HepG2 (cell line): ENCODE measurements around the gene KSR1. TPM values are rescaled to one million over a fixed set of nuclear protein-coding genes. Genes with fewer than 3 reads are reported as not detected.

Experiments
- CBX2 ChIP-seq, 2 experiments: fragments of 200-600 bp in 1 of 2; sonication (generic); formaldehyde crosslinking in 1 of 2; IDR thresholded peaks; 2 replicates each; pipeline versions ENCODE4 v1.7.0 to v1.8.1; 2018 to 2022; ENCODE audit warnings: low read depth in 2 of 2, low read length in 1 of 2, mild to moderate bottlenecking in 1 of 2, missing genetic modification reagents in 1 of 2
- CCAR2 ChIP-seq: fragments of 200-400 bp; formaldehyde crosslinking; optimal IDR thresholded peaks from 2 replicates; pipeline ENCODE3; 2018; ENCODE audit warnings: low read depth, mild to moderate bottlenecking, low read length, moderate library complexity
- CERS6 ChIP-seq: sonication (generic); formaldehyde crosslinking; IDR thresholded peaks from 2 replicates; pipeline ENCODE4 v1.5.0; 2020; ENCODE audit warnings: missing genetic modification reagents
- CSRNP2 ChIP-seq: sonication (generic); formaldehyde crosslinking; conservative IDR thresholded peaks from 2 replicates; pipeline ENCODE4 v1.8.0; 2022; ENCODE audit warnings: low read depth, missing genetic modification reagents
- FOXA1 ChIP-seq, 2 experiments: fragments of 450-650 bp in 1 of 2; sonication (generic) in 1 of 2; formaldehyde crosslinking in 1 of 2; IDR thresholded peaks; 2 replicates each; pipeline versions ENCODE4 v1.4.0 to v1.6.1; 2016 to 2020; ENCODE audit warnings: missing genetic modification reagents in 1 of 2
- FOXP4 ChIP-seq: sonication (generic); formaldehyde crosslinking; IDR thresholded peaks from 2 replicates; pipeline ENCODE4 v1.4.0; 2020; ENCODE audit warnings: missing genetic modification reagents
- GPN1 ChIP-seq: sonication (generic); formaldehyde crosslinking; IDR thresholded peaks from 2 replicates; pipeline ENCODE4 v1.5.1; 2020; ENCODE audit warnings: missing genetic modification reagents, borderline replicate concordance
- JUND ChIP-seq: sonication (generic); formaldehyde crosslinking; IDR thresholded peaks from 2 replicates; pipeline ENCODE4 v1.8.0; 2022; ENCODE audit warnings: mild to moderate bottlenecking, missing genetic modification reagents
- KLF11 ChIP-seq: IDR thresholded peaks from 2 replicates; pipeline ENCODE4 v1.6.1; 2016; ENCODE audit warnings: missing compliant biosample characterization
- MAFF ChIP-seq: IDR thresholded peaks from 2 replicates; pipeline ENCODE4 v1.6.1; 2011; ENCODE audit warnings: low read depth, low read length, improper control_type of control experiment
- MXD4 ChIP-seq: IDR thresholded peaks from 2 replicates; pipeline ENCODE4 v1.6.1; 2016; ENCODE audit warnings: mild to moderate bottlenecking, missing biosample characterization, missing genetic modification reagents
- PTBP1 ChIP-seq: fragments of 200-400 bp; formaldehyde crosslinking; IDR thresholded peaks from 2 replicates; pipeline ENCODE4 v1.6.1; 2018; ENCODE audit warnings: low read length, low read depth; ENCODE audit not compliant: poor library complexity, severe bottlenecking
- RCOR2 ChIP-seq: IDR thresholded peaks from 2 replicates; pipeline ENCODE4 v1.6.1; 2016; ENCODE audit warnings: missing biosample characterization, missing genetic modification reagents
- SSRP1 ChIP-seq: IDR thresholded peaks from 2 replicates; pipeline ENCODE4 v1.6.1; 2016; ENCODE audit warnings: control low read depth
- TFE3 ChIP-seq: IDR thresholded peaks from 2 replicates; pipeline ENCODE4 v1.6.1; 2016
- ZFP36 ChIP-seq: fragments of 150-350 bp; IDR thresholded peaks from 2 replicates; pipeline ENCODE4 v1.6.1; 2018; ENCODE audit warnings: borderline replicate concordance, low read length, low read depth; ENCODE audit not compliant: partially characterized antibody
- ZNF207 ChIP-seq: fragments of 450-650 bp; IDR thresholded peaks from 2 replicates; pipeline ENCODE4 v1.6.1; 2016; ENCODE audit warnings: antibody characterized with exemption, borderline replicate concordance
- ZNF253 ChIP-seq: sonication (generic); formaldehyde crosslinking; IDR thresholded peaks from 2 replicates; pipeline ENCODE4 v1.8.0; 2022; ENCODE audit warnings: mild to moderate bottlenecking, missing genetic modification reagents, borderline replicate concordance
- ZNF263 ChIP-seq: sonication (generic); formaldehyde crosslinking; IDR thresholded peaks from 2 replicates; pipeline ENCODE4 v1.4.0; 2020; ENCODE audit warnings: missing genetic modification reagents
- ZNF703 ChIP-seq: sonication (generic); formaldehyde crosslinking; IDR thresholded peaks from 2 replicates; pipeline ENCODE4 v1.5.1; 2020; ENCODE audit warnings: missing genetic modification reagents, mild to moderate bottlenecking, moderate library complexity, borderline replicate concordance
- ZNF724P ChIP-seq: sonication (generic); formaldehyde crosslinking; IDR thresholded peaks from 2 replicates; pipeline ENCODE4 v1.8.0; 2022; ENCODE audit warnings: missing genetic modification reagents, borderline replicate concordance
- ZNF781 ChIP-seq: sonication (generic); formaldehyde crosslinking; IDR thresholded peaks from 2 replicates; pipeline ENCODE4 v1.5.1; 2020; ENCODE audit warnings: borderline replicate concordance, mild to moderate bottlenecking, missing genetic modification reagents; ENCODE audit errors: not compliant biosample characterization
- ZNF878 ChIP-seq: sonication (generic); formaldehyde crosslinking; IDR thresholded peaks from 2 replicates; pipeline ENCODE4 v1.8.1; 2023; ENCODE audit warnings: mild to moderate bottlenecking, missing genetic modification reagents, moderate library complexity
- ZNF883 ChIP-seq: sonication (generic); formaldehyde crosslinking; IDR thresholded peaks from 2 replicates; pipeline ENCODE4 v1.5.1; 2020; ENCODE audit warnings: mild to moderate bottlenecking, missing genetic modification reagents; ENCODE audit errors: not compliant biosample characterization
- ZSCAN22 ChIP-seq: sonication (generic); formaldehyde crosslinking; IDR thresholded peaks from 2 replicates; pipeline ENCODE4 v1.4.0; 2020; ENCODE audit warnings: mild to moderate bottlenecking, missing genetic modification reagents
- polyA plus RNA-seq, 8 experiments: library from polyadenylated mRNA; depleted of rRNA in 3 of 8; stranded (reverse) in 7 of 8; unstranded in 1 of 8; fragments of >200 nt; fragmentation: Illumina TruSeq in 4 of 8; extraction: Trizol in 4 of 8; gene quantifications; 2 replicates each; pipeline versions ENCODE4 v1.2.1 to v1.2.3, GENCODE V29; 2011 to 2016; ENCODE audit warnings: low read depth in 4 of 8, missing spikeins in 1 of 8, mixed read lengths in 1 of 8; ENCODE audit not compliant: insufficient read depth in 1 of 8
- total RNA-seq, 5 experiments: library from RNA; depleted of rRNA; stranded (reverse); fragments of >200 nt; fragmentation: Illumina TruSeq; extraction: Trizol; gene quantifications; 2 replicates each; pipeline ENCODE4 v1.2.3, GENCODE V29; 2016; ENCODE audit warnings: low read depth in 1 of 5

KSR1 gene
- total and polyA plus RNA-seq, 2 of the 13 experiments (the other 11 are each of a cell fraction or from before 2014, with no cell fraction given) = 10.1 to 16.6 TPM

GRCh38 chr17:27551701-27552248 lies 95.5 kb downstream of the KSR1 start (continued):
- TF ChIP-seq TFE3 (CRISPR knock-in tag) (peak; percentile 35; the same call in 1 of the 2 replicates), JUND (peak; percentile 98), CCAR2 (no peak), ZNF878 (CRISPR knock-in tag) (no peak), ZNF781 (CRISPR knock-in tag) (no peak), ZNF207 (no peak), GPN1 (no peak), ZNF253 (CRISPR knock-in tag) (no peak), ZSCAN22 (no peak), ZNF703 (CRISPR knock-in tag) (no peak), MAFF (no peak), PTBP1 (no peak), FOXP4 (CRISPR knock-in tag) (peak; percentile 57), ZNF724P (CRISPR knock-in tag) (no peak), SSRP1 (CRISPR knock-in tag) (no peak), CERS6 (CRISPR knock-in tag) (no peak), MXD4 (CRISPR knock-in tag) (no peak), FOXA1 (IDR thresholded peaks at IDR 0.05) (no peak), FOXA1 (CRISPR knock-in tag; IDR thresholded peaks at IDR 0.05) (peak; percentile 69), CSRNP2 (CRISPR knock-in tag) (no peak), KLF11 (CRISPR knock-in tag) (no peak), ZNF883 (no peak), ZFP36 (peak; percentile 99), RCOR2 (CRISPR knock-in tag) (peak; percentile 90), ZNF263 (CRISPR knock-in tag) (peak; percentile 97), CBX2 (IDR thresholded peaks at IDR 0.05; ENCODE audit: low read depth, low read length) (no peak), CBX2 (CRISPR knock-in tag; IDR thresholded peaks at IDR 0.05; ENCODE audit: low read depth) (no peak)
